ENCODE results near the gene ZBTB8A. TPM values are rescaled to one million over a fixed set of nuclear protein-coding genes. Genes with fewer than 3 reads are reported as not detected.

ZBTB8A gene
- total and polyA plus RNA-seq, 10 of the 15 experiments (the other 5 are each of a cell fraction or from before 2014, with no cell fraction given), result 0.48 to 4.7 (median 2.4) TPM

DNA sequence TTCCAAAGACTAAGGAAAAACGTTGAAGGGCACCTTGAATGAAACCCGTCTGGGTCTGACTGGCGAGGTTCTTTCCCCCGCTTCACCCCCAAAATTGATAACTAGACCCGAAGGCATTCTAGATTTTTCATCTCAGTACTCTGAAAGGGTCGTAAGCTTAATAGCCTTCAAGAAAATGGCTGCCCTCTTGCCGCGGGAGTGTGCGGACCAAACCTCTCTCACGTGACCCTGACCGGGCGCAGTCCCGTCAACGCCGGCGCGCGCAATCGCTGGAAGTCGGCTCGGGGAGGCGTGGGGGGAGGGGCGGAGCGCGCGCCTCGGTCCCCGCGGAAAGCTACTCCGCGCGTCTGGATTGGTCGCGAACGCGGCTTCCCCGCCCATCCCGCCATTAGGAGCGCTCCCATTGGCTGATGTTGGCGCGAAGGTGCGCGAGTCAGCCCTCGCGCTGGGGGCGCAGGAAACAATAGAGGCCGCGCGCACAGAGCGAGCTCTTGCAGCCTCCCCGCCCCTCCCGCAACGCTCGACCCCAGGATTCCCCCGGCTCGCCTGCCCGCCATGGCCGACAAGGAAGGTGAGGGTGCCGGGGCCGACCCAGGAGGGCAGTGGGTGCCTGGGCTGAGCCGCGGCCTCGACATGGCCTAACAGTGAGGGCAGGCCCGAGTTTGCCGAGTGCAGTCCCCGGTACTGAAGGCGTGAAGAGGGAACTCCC lies 111.7 kb downstream of the ZBTB8A start, which contains the start of gene RBBP4 (continued):
- TF ChIP-seq EGR1 (IDR thresholded peaks at IDR 0.05; ENCODE audit: borderline replicate concordance in 1 of 2, low read depth in 2 of 2, low read length in 2 of 2) (peak in 1 of 2 experiments; percentile 32; a peak in 1 of 3 replicates), SRF (IDR thresholded peaks at IDR 0.05; ENCODE audit: low read depth in 2 of 2, low read length in 2 of 2) (no peak), MYC (IDR thresholded peaks at IDR 0.05; ENCODE audit: insufficient read depth, insufficient read length, insufficient replicate concordance, low read length, severe bottlenecking) (no peak), PML (IDR thresholded peaks at IDR 0.05; ENCODE audit: low read length) (peak; percentile 85; the same call in 1 of the 2 replicates), BRCA1 (IDR thresholded peaks at IDR 0.05; ENCODE audit: low read depth, low read length) (peak; percentile 51; the same call in 1 of the 2 replicates), SMAD5 (IDR thresholded peaks at IDR 0.05; ENCODE audit: low read depth) (no peak; the same call in none of the 2 replicates), HCFC1 (IDR thresholded peaks at IDR 0.05; ENCODE audit: low read length) (peak; percentile 47; the same call in 1 of the 2 replicates), IRF5 (IDR thresholded peaks at IDR 0.05; ENCODE audit: borderline replicate concordance) (0 out of 2 replicates have a peak, but pooled peaks have one; percentile 10), WRNIP1 (IDR thresholded peaks at IDR 0.05; ENCODE audit: borderline replicate concordance, low read depth, low read length) (no peak), POLR2AphosphoS2 (IDR thresholded peaks at IDR 0.05; ENCODE audit: low read depth, low read length) (0 out of 2 replicates have a peak, but pooled peaks have one; percentile 34), PBX3 (IDR thresholded peaks at IDR 0.05; ENCODE audit: insufficient replicate concordance, low read depth, low read length) (no peak), SP1 (IDR thresholded peaks at IDR 0.05; ENCODE audit: low read depth, low read length) (peak; percentile 90), TCF3 (IDR thresholded peaks at IDR 0.05; ENCODE audit: borderline replicate concordance, insufficient read depth, low read depth, low read length) (0 out of 2 replicates have a peak, but pooled peaks have one; percentile 24), FOXK2 (IDR thresholded peaks at IDR 0.05) (0 out of 2 replicates have a peak, but pooled peaks have one; percentile 7), USF2 (IDR thresholded peaks at IDR 0.05; ENCODE audit: borderline replicate concordance, low read depth, low read length) (peak; percentile 69), DPF2 (IDR thresholded peaks at IDR 0.05) (peak; percentile 79), SMAD1 (IDR thresholded peaks at IDR 0.05; ENCODE audit: low read depth, partially characterized antibody) (peak; percentile 60), ATF7 (IDR thresholded peaks at IDR 0.05; ENCODE audit: low read depth) (peak; percentile 18; the same call in 1 of the 2 replicates), GABPA (IDR thresholded peaks at IDR 0.05; ENCODE audit: low read depth) (no peak), STAT3 (IDR thresholded peaks at IDR 0.05; ENCODE audit: low read depth, low read length) (0 out of 2 replicates have a peak, but pooled peaks have one; percentile 6)
- TF ChIP-seq, protein P1, sequence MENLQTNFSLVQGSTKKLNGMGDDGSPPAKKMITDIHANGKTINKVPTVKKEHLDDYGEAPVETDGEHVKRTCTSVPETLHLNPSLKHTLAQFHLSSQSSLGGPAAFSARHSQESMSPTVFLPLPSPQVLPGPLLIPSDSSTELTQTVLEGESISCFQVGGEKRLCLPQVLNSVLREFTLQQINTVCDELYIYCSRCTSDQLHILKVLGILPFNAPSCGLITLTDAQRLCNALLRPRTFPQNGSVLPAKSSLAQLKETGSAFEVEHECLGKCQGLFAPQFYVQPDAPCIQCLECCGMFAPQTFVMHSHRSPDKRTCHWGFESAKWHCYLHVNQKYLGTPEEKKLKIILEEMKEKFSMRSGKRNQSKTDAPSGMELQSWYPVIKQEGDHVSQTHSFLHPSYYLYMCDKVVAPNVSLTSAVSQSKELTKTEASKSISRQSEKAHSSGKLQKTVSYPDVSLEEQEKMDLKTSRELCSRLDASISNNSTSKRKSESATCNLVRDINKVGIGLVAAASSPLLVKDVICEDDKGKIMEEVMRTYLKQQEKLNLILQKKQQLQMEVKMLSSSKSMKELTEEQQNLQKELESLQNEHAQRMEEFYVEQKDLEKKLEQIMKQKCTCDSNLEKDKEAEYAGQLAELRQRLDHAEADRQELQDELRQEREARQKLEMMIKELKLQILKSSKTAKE (IDR thresholded peaks at IDR 0.05; ENCODE audit: low read depth, poor library complexity, severe bottlenecking), result peak; percentile 28
- TF ChIP-seq, protein P2, sequence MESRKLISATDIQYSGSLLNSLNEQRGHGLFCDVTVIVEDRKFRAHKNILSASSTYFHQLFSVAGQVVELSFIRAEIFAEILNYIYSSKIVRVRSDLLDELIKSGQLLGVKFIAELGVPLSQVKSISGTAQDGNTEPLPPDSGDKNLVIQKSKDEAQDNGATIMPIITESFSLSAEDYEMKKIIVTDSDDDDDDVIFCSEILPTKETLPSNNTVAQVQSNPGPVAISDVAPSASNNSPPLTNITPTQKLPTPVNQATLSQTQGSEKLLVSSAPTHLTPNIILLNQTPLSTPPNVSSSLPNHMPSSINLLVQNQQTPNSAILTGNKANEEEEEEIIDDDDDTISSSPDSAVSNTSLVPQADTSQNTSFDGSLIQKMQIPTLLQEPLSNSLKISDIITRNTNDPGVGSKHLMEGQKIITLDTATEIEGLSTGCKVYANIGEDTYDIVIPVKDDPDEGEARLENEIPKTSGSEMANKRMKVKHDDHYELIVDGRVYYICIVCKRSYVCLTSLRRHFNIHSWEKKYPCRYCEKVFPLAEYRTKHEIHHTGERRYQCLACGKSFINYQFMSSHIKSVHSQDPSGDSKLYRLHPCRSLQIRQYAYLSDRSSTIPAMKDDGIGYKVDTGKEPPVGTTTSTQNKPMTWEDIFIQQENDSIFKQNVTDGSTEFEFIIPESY (IDR thresholded peaks at IDR 0.05), result 0 out of 2 replicates have a peak, but pooled peaks have one; percentile 11
